ENCODE data around the gene KIFC1. TPM values are rescaled to one million over a fixed set of nuclear protein-coding genes. Genes with fewer than 3 reads are reported as not detected.

KIFC1 gene
- total and polyA plus RNA-seq, 12 donors: 0.09 to 6.1 (median 0.35) TPM; not detected in 2

DNA sequence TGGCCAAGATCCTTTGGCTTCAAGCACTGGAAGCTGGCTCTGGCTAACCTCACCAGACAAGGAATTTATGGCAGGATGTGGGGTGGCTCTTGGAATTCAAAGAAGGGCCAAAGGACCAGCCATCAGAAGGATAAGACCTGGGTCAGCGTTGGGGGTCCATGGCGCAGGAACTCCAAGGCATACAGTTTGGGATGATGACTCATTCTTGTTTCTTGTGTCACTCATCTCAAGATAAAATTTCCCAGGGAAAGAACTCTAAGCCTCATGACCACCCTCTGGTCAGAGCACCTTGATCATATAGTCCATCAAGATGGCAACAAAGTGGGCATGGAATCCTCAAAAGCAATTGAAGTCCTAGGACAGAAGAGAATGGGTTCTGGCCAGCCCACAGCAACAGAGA lies 67.6 kb downstream of the KIFC1 start:
- peaks cover 4 to 10% (median 8%) of the 10 kb centered on the region in 9 donors for H3K4me1 ChIP-seq
- H3K9me3 ChIP-seq: no peaks in the 10 kb centered on the region
- TF ChIP-seq, protein P1, sequence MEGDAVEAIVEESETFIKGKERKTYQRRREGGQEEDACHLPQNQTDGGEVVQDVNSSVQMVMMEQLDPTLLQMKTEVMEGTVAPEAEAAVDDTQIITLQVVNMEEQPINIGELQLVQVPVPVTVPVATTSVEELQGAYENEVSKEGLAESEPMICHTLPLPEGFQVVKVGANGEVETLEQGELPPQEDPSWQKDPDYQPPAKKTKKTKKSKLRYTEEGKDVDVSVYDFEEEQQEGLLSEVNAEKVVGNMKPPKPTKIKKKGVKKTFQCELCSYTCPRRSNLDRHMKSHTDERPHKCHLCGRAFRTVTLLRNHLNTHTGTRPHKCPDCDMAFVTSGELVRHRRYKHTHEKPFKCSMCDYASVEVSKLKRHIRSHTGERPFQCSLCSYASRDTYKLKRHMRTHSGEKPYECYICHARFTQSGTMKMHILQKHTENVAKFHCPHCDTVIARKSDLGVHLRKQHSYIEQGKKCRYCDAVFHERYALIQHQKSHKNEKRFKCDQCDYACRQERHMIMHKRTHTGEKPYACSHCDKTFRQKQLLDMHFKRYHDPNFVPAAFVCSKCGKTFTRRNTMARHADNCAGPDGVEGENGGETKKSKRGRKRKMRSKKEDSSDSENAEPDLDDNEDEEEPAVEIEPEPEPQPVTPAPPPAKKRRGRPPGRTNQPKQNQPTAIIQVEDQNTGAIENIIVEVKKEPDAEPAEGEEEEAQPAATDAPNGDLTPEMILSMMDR (IDR thresholded peaks at IDR 0.05): no peak
- no peak for ATAC-seq
- intact Hi-C loops (cut with DNase I): loop anchor here in 8 of 10 donors (10.0 kb wide), 2 partner anchors 106 to 116 kb away; no protein-coding TSS in a partner anchor
- peaks cover 0 to 22% (median 0%) of the 10 kb centered on the region in 9 donors for H3K36me3 ChIP-seq
- H3K27ac ChIP-seq: no peak overlapping the region
- 91 to 97% methylated on average over 2 of the region's 2 CpGs for WGBS, 2 donors
- DNase-seq: no peak
- no peak overlapping the region for H3K4me3 ChIP-seq
- no peaks in the 10 kb centered on the region for H3K27me3 ChIP-seq

Small RNA genes lying within 50 kb of the gene (microRNA-seq; reads per million reads assigned to microRNA genes)
- gene MIR5004: 0 reads per million in 2 donors

Other genes with a start within 250 kb of the KIFC1 start
- gene COL11A2, start 199.4 kb upstream of the KIFC1 start, total RNA-seq: 1 to 10 TPM in 3 of 10 donors, under 1 TPM in 7; 0.52 to 3.9 (median 0.94) TPM
- gene COL11A2, start 199.4 kb upstream of the KIFC1 start, polyA plus RNA-seq: 1 to 10 TPM in 1 of 2 donors, under 1 TPM in 1; 0.55 to 8.7 TPM
- gene RXRB, start 191.2 kb upstream of the KIFC1 start, total RNA-seq: 10 to 100 TPM; 29.7 to 39.1 (median 33.2) TPM
- gene RXRB, start 191.2 kb upstream of the KIFC1 start, polyA plus RNA-seq: 10 to 100 TPM; 22.2 to 40.7 TPM
- 100 to 1,000 TPM in 1 of 10 donors, 10 to 100 TPM in 9; 44.8 to 104 (median 53.1) TPM for gene SLC39A7, start 191.0 kb upstream of the KIFC1 start, total RNA-seq
- gene SLC39A7, start 191.0 kb upstream of the KIFC1 start, polyA plus RNA-seq: 100 to 1,000 TPM in 1 of 2 donors, 10 to 100 TPM in 1; 25.8 to 178 TPM
- gene HSD17B8, start 187.2 kb upstream of the KIFC1 start, total RNA-seq: 10 to 100 TPM; 17.6 to 25.5 (median 23.0) TPM
- 10 to 100 TPM in 1 of 2 donors, 1 to 10 TPM in 1; 7.4 to 15.1 TPM for gene HSD17B8, start 187.2 kb upstream of the KIFC1 start, polyA plus RNA-seq
- gene RING1, start 183.3 kb upstream of the KIFC1 start, total RNA-seq: 10 to 100 TPM; 26.5 to 32.1 (median 28.0) TPM
- gene RING1, start 183.3 kb upstream of the KIFC1 start, polyA plus RNA-seq: 10 to 100 TPM; 28.6 to 35.1 TPM
- 10 to 100 TPM; 29.8 to 41.6 (median 35.9) TPM for gene VPS52, start 119.9 kb upstream of the KIFC1 start, total RNA-seq
- 10 to 100 TPM; 25.2 to 45.7 TPM for gene VPS52, start 119.9 kb upstream of the KIFC1 start, polyA plus RNA-seq
- 1,000 to 10,000 TPM in 3 of 10 donors, 100 to 1,000 TPM in 7; 767 to 1,326 (median 860) TPM for gene RPS18, start 119.7 kb upstream of the KIFC1 start, total RNA-seq
- 1,000 to 10,000 TPM; 2,826 to 4,398 TPM for gene RPS18, start 119.7 kb upstream of the KIFC1 start, polyA plus RNA-seq
- 10 to 100 TPM in 2 of 10 donors, 1 to 10 TPM in 8; 5.3 to 12.2 (median 8.0) TPM for gene B3GALT4, start 114.7 kb upstream of the KIFC1 start, total RNA-seq
- 1 to 10 TPM; 7.0 to 9.1 TPM for gene B3GALT4, start 114.7 kb upstream of the KIFC1 start, polyA plus RNA-seq
- gene WDR46, start 102.6 kb upstream of the KIFC1 start, total RNA-seq: 10 to 100 TPM; 11.0 to 27.8 (median 16.2) TPM
- 10 to 100 TPM; 27.4 to 40.6 TPM for gene WDR46, start 102.6 kb upstream of the KIFC1 start, polyA plus RNA-seq
- gene PFDN6, start 102.2 kb upstream of the KIFC1 start, total RNA-seq: 10 to 100 TPM; 31.7 to 58.3 (median 40.2) TPM
- gene PFDN6, start 102.2 kb upstream of the KIFC1 start, polyA plus RNA-seq: 100 to 1,000 TPM; 248 to 448 TPM
- gene RGL2, start 92.9 kb upstream of the KIFC1 start, total RNA-seq: 10 to 100 TPM; 40.7 to 79.8 (median 50.4) TPM
- 10 to 100 TPM; 51.8 to 68.4 TPM for gene RGL2, start 92.9 kb upstream of the KIFC1 start, polyA plus RNA-seq
- 100 to 1,000 TPM in 2 of 10 donors, 10 to 100 TPM in 8; 71.9 to 242 (median 86.7) TPM for gene TAPBP, start 77.7 kb upstream of the KIFC1 start, total RNA-seq
- 10 to 100 TPM; 20.6 to 49.7 TPM for gene TAPBP, start 77.7 kb upstream of the KIFC1 start, polyA plus RNA-seq
- gene ZBTB22, start 74.1 kb upstream of the KIFC1 start, total RNA-seq: 10 to 100 TPM; 11.7 to 19.8 (median 14.3) TPM
- 10 to 100 TPM in 1 of 2 donors, 1 to 10 TPM in 1; 4.7 to 10.6 TPM for gene ZBTB22, start 74.1 kb upstream of the KIFC1 start, polyA plus RNA-seq
- 10 to 100 TPM; 10.3 to 24.0 (median 15.9) TPM for gene DAXX, start 68.9 kb upstream of the KIFC1 start, total RNA-seq
- 10 to 100 TPM; 15.7 to 24.8 TPM for gene DAXX, start 68.9 kb upstream of the KIFC1 start, polyA plus RNA-seq
- 10 to 100 TPM; 36.2 to 61.2 (median 48.9) TPM for gene PHF1, start 19.2 kb downstream of the KIFC1 start, total RNA-seq
- gene PHF1, start 19.2 kb downstream of the KIFC1 start, polyA plus RNA-seq: 100 to 1,000 TPM in 1 of 2 donors, 10 to 100 TPM in 1; 59.5 to 125 TPM
- 100 to 1,000 TPM in 9 of 10 donors, 10 to 100 TPM in 1; 99.8 to 132 (median 114) TPM for gene CUTA, start 26.3 kb downstream of the KIFC1 start, total RNA-seq
- 100 to 1,000 TPM in 1 of 2 donors, 10 to 100 TPM in 1; 94.7 to 161 TPM for gene CUTA, start 26.3 kb downstream of the KIFC1 start, polyA plus RNA-seq
- gene SYNGAP1, start 28.2 kb downstream of the KIFC1 start, total RNA-seq: 1 to 10 TPM; 3.6 to 8.5 (median 5.7) TPM
- gene SYNGAP1, start 28.2 kb downstream of the KIFC1 start, polyA plus RNA-seq: 10 to 100 TPM in 1 of 2 donors, 1 to 10 TPM in 1; 3.1 to 10.2 TPM
- gene ZBTB9, start 62.8 kb downstream of the KIFC1 start, total RNA-seq: 1 to 10 TPM; 2.7 to 6.5 (median 4.9) TPM
- 1 to 10 TPM; 1.2 to 4.3 TPM for gene ZBTB9, start 62.8 kb downstream of the KIFC1 start, polyA plus RNA-seq
- 10 to 100 TPM; 16.0 to 26.4 (median 18.7) TPM for gene BAK1, start 188.5 kb downstream of the KIFC1 start, total RNA-seq
- gene BAK1, start 188.5 kb downstream of the KIFC1 start, polyA plus RNA-seq: 10 to 100 TPM; 12.6 to 37.6 TPM
- gene ITPR3, start 229.5 kb downstream of the KIFC1 start, total RNA-seq: 10 to 100 TPM in 1 of 10 donors, 1 to 10 TPM in 9; 3.2 to 16.7 (median 5.5) TPM
- 10 to 100 TPM in 1 of 2 donors, 1 to 10 TPM in 1; 7.8 to 12.6 TPM for gene ITPR3, start 229.5 kb downstream of the KIFC1 start, polyA plus RNA-seq